Mesothelial cell of epicardium (in vitro differentiated cells): ENCODE results near the gene PTCD2. TPM values are rescaled to one million over a fixed set of nuclear protein-coding genes. Genes with fewer than 3 reads are reported as not detected.
"Not testable (repeated sequence)": the region's sequence is repeated elsewhere in the genome, so short reads cannot be mapped to it uniquely, and the experiment has no call there.

Experiments
- DNase-seq, 2 experiments: peaks; one replicate each; pipeline ENCODE4 v3.0.0; 2021; ENCODE audit warnings: low spot score in 2 of 2; ENCODE audit not compliant: unreplicated experiment in 2 of 2
- H3K27ac Mint-ChIP-seq: 2 replicates; pipeline ENCODE4 v1.8.0; 2021; ENCODE audit warnings: mixed read lengths
- H3K27me3 Mint-ChIP-seq: 2 replicates; pipeline ENCODE4 v1.8.0; 2021; ENCODE audit warnings: low read depth, mixed read lengths
- H3K36me3 Mint-ChIP-seq: 2 replicates; pipeline ENCODE4 v1.8.0; 2021; ENCODE audit warnings: mixed read lengths
- H3K4me1 Mint-ChIP-seq: 2 replicates; pipeline ENCODE4 v1.8.0; 2021; ENCODE audit warnings: mixed read lengths
- H3K4me3 Mint-ChIP-seq: 2 replicates; pipeline ENCODE4 v1.8.0; 2021; ENCODE audit warnings: mild to moderate bottlenecking, moderate library complexity, mixed read lengths
- H3K9me3 Mint-ChIP-seq: 2 replicates; pipeline ENCODE4 v1.8.0; 2021; ENCODE audit warnings: mixed read lengths
- total RNA-seq: library from RNA; stranded (reverse); gene quantifications from 3 replicates; pipeline ENCODE4 v1.2.1, GENCODE V29; 2021
- TF ChIP-seq, protein P1 (sequence below): fragments of 200-600 bp; sonication (generic); IDR thresholded peaks from one replicate; pipeline ENCODE4 v1.5.0; 2021; ENCODE audit warnings: antibody characterized with exemption; ENCODE audit not compliant: unreplicated experiment

Gene PTCD2
- total RNA-seq, 1 donor from 2014 or later, result 12.2 TPM

- DNase-seq, result no peak
- H3K9me3 Mint-ChIP-seq, result no peaks in the 10 kb centered on the region
- TF ChIP-seq, protein P1, sequence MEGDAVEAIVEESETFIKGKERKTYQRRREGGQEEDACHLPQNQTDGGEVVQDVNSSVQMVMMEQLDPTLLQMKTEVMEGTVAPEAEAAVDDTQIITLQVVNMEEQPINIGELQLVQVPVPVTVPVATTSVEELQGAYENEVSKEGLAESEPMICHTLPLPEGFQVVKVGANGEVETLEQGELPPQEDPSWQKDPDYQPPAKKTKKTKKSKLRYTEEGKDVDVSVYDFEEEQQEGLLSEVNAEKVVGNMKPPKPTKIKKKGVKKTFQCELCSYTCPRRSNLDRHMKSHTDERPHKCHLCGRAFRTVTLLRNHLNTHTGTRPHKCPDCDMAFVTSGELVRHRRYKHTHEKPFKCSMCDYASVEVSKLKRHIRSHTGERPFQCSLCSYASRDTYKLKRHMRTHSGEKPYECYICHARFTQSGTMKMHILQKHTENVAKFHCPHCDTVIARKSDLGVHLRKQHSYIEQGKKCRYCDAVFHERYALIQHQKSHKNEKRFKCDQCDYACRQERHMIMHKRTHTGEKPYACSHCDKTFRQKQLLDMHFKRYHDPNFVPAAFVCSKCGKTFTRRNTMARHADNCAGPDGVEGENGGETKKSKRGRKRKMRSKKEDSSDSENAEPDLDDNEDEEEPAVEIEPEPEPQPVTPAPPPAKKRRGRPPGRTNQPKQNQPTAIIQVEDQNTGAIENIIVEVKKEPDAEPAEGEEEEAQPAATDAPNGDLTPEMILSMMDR, result no peak
- no peak overlapping the region for H3K27ac Mint-ChIP-seq
- no peaks in the 10 kb centered on the region for H3K27me3 Mint-ChIP-seq
- peaks cover 36% of the 10 kb centered on the region for H3K36me3 Mint-ChIP-seq
- peaks cover 16% of the 10 kb centered on the region for H3K4me1 Mint-ChIP-seq
- no peak overlapping the region for H3K4me3 Mint-ChIP-seq
Measured at GRCh38 chr5:72296256-72296655, 23.9 kb upstream of the PTCD2 start.

DNA sequence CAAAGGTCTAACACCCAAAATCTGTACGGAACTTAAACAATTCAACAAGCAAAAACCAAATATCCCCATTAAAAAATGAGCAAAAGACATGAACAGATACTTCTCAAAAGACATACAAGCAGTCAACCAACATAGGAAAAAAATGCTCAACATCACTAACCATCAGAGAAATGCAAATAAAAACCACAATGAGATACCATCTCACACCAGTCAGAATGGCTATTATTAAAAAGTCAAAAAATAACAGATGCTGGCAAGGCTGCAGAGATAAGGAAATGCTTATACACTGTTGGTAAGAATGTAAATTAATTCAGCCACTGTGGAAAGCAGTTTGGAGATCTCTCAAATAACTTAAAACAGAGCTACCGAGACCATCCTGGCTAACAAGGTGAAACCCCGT lies 22.0 kb upstream of the PTCD2 start:
- not testable (repeated sequence) for H3K27ac Mint-ChIP-seq, H3K4me3 Mint-ChIP-seq, DNase-seq, H3K9me3 Mint-ChIP-seq, H3K27me3 Mint-ChIP-seq
- Mint-ChIP-seq H3K36me3 (peaks cover 36% of the 10 kb centered on the region), H3K4me1 (peaks cover 27% of the 10 kb centered on the region)

DNA sequence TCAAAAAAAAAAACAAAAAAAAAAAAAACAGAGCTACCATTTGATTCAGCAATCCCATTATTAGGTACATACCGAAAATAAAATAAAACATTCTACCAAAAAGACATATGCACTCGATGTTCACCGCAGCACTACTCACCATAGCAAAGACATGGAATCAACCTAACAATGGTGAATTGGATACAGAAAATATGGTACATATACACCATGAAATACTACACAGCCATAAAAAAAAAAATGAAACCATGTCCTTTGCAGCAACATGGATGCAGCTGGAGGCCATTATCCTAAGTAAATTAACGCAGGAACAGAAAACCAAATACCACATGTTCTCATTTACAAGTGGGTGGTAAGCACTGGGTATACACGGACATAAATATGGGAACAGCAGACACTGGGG lies 21.5 kb upstream of the PTCD2 start:
- Mint-ChIP-seq H3K27me3 (no peaks in the 10 kb centered on the region), H3K4me1 (peaks cover 25% of the 10 kb centered on the region), H3K27ac (no peak overlapping the region), H3K36me3 (peaks cover 37% of the 10 kb centered on the region), H3K9me3 (no peaks in the 10 kb centered on the region), H3K4me3 (no peak overlapping the region)
- TF ChIP-seq, protein P1, result no peak
- no peak for DNase-seq

- Mint-ChIP-seq H3K27ac (no peak overlapping the region), H3K9me3 (no peaks in the 10 kb centered on the region)
Measured at GRCh38 chr5:72300590-72301339, 19.4 kb upstream of the PTCD2 start.

GRCh38 chr5:72301557-72301956 lies 18.6 kb upstream of the PTCD2 start:
- peaks cover 25% of the 10 kb centered on the region for H3K36me3 Mint-ChIP-seq
- no peaks in the 10 kb centered on the region for H3K27me3 Mint-ChIP-seq
- H3K4me3 Mint-ChIP-seq, result no peak overlapping the region
- DNase-seq, result no peak
- H3K4me1 Mint-ChIP-seq, result peaks cover 34% of the 10 kb centered on the region
- H3K27ac Mint-ChIP-seq, result peak overlapping the region; percentile 37
- H3K9me3 Mint-ChIP-seq, result no peaks in the 10 kb centered on the region
- TF ChIP-seq, protein P1, result no peak

More at GRCh38 chr5:72300590-72301339, 19.4 kb upstream of the PTCD2 start:
- TF ChIP-seq, protein P1, result peak; percentile 31
- peaks cover 30% of the 10 kb centered on the region for H3K36me3 Mint-ChIP-seq
- H3K4me3 Mint-ChIP-seq, result no peak overlapping the region
- H3K27me3 Mint-ChIP-seq, result no peaks in the 10 kb centered on the region
- H3K4me1 Mint-ChIP-seq, result peaks cover 28% of the 10 kb centered on the region
- DNase-seq, result no peak

GRCh38 chr5:72302171-72302570 lies 18.0 kb upstream of the PTCD2 start:
- Mint-ChIP-seq H3K27me3 (no peaks in the 10 kb centered on the region), H3K4me1 (peaks cover 34% of the 10 kb centered on the region), H3K4me3 (no peak overlapping the region), H3K36me3 (peaks cover 25% of the 10 kb centered on the region), H3K27ac (peak overlapping the region; percentile 71), H3K9me3 (no peaks in the 10 kb centered on the region)
- TF ChIP-seq, protein P1, result no peak
- DNase-seq, result no peak
